Panc1 (cell line): Measurements from ENCODE around the gene MINDY4. TPM values are rescaled to one million over a fixed set of nuclear protein-coding genes. Genes with fewer than 3 reads are reported as not detected.

Source experiments
- ATAC-seq: fragments of 200-7000 bp; cut with Tn5 transposase; 2 replicates; pipeline ENCODE4 v1.9.1; 2020; ENCODE audit warnings: mild to moderate bottlenecking, moderate library complexity
- BruUV-seq: library from RNA; stranded (reverse); fragments of 400-500 nt; replicated peaks from 2 replicates; lab custom pipeline; 2021; lab: Mats Ljungman, UMichigan
- CTCF ChIA-PET: fragments of 300-600 bp; sonication (Branson Sonifier 250); formaldehyde crosslinking; loops from one replicate; lab custom pipeline; 2022; ENCODE audit warnings: antibody characterized with exemption; lab: Charles Lee
- POLR2A ChIA-PET: fragments of 300-600 bp; sonication (Branson Sonifier 250); formaldehyde crosslinking; loops from one replicate; lab custom pipeline; 2022; ENCODE audit warnings: antibody characterized with exemption; lab: Charles Lee
- DNase-seq: peaks from one replicate; pipeline ENCODE4 v3.0.0-alpha.2; 2010; ENCODE audit warnings: low read depth, low spot score
- H3K27ac ChIP-seq: 2 replicates; pipeline ENCODE4 v1.5.1; 2011; ENCODE audit warnings: mild to moderate bottlenecking, low read length, inconsistent platforms
- H3K27me3 ChIP-seq: fragments of 200-500 bp; sonication (Bioruptor generic); 2 replicates; pipeline ENCODE4 v1.6.0; 2014; ENCODE audit warnings: low read length, inconsistent platforms; ENCODE audit not compliant: control insufficient read depth, insufficient read depth
- H3K36me3 ChIP-seq: fragments of 200-500 bp; sonication (Bioruptor generic); 2 replicates; pipeline ENCODE4 v1.5.1; 2014; ENCODE audit warnings: inconsistent platforms, mild to moderate bottlenecking, low read length, moderate library complexity; ENCODE audit not compliant: control insufficient read depth, insufficient read depth
- H3K4me1 ChIP-seq: 2 replicates; pipeline ENCODE4 v1.5.1; 2011; ENCODE audit warnings: inconsistent platforms, mild to moderate bottlenecking, low read length, moderate library complexity; ENCODE audit not compliant: control insufficient read depth, insufficient read depth
- H3K4me3 ChIP-seq, 2 experiments: 2 replicates each; pipeline ENCODE4 v1.5.1; 2011 to 2012; ENCODE audit warnings: low read depth in 2 of 2, low read length in 2 of 2, mild to moderate bottlenecking in 2 of 2, inconsistent platforms in 1 of 2, moderate library complexity in 1 of 2
- H3K9me3 ChIP-seq: fragments of 200-500 bp; sonication (Bioruptor generic); 2 replicates; pipeline ENCODE4 v1.5.1; 2014; ENCODE audit warnings: low read depth, mild to moderate bottlenecking, inconsistent platforms, low read length, moderate library complexity; ENCODE audit not compliant: control insufficient read depth, insufficient read depth
- CTCF ChIP-seq: fragments of 450-650 bp; IDR thresholded peaks from 2 replicates; pipeline ENCODE4 v1.5.1; 2017; ENCODE audit warnings: mild to moderate bottlenecking
- POLR2AphosphoS5 ChIP-seq: IDR thresholded peaks from 2 replicates; pipeline ENCODE4 v1.6.1; 2012; ENCODE audit warnings: mild to moderate bottlenecking, low read depth, low read length, moderate library complexity
- REST ChIP-seq, 2 experiments: IDR thresholded peaks; 2 replicates each; pipeline ENCODE4 v1.6.1; 2011 to 2012; ENCODE audit warnings: low read depth in 2 of 2, control low read depth in 1 of 2, low read length in 1 of 2, mild to moderate bottlenecking in 1 of 2, moderate library complexity in 1 of 2; ENCODE audit not compliant: insufficient read depth in 1 of 2
- SIN3A ChIP-seq: IDR thresholded peaks from 2 replicates; pipeline ENCODE4 v1.6.1; 2012; ENCODE audit warnings: low read depth, mild to moderate bottlenecking, low read length, moderate library complexity, borderline replicate concordance; ENCODE audit not compliant: insufficient read depth
- TCF7L2 ChIP-seq: IDR thresholded peaks from 2 replicates; pipeline ENCODE4 v1.6.1; 2011; ENCODE audit warnings: mild to moderate bottlenecking, low read depth, low read length, inconsistent platforms
- in situ Hi-C: cut with HindIII; loops from 2 replicates; pipeline ENCODE4 v1.10.0; 2016; ENCODE audit warnings: low sequenced_read_pairs, low pct_unique_long_range_greater_than_20kb
- intact Hi-C: fragments of 100-400 bp; cut with micrococcal nuclease; formaldehyde crosslinking; loops from one replicate; pipeline ENCODE4 v1.10.0; 2022; ENCODE audit not compliant: unreplicated experiment
- total RNA-seq: library from RNA; stranded (reverse); gene quantifications from one replicate; pipeline ENCODE4 v1.2.1, GENCODE V29; 2021; ENCODE audit not compliant: unreplicated experiment

MINDY4 gene
- total RNA-seq, 1 experiment from 2014 or later: 6.2 TPM

- no peak for DNase-seq
- Histone ChIP-seq H3K36me3 (no peaks in the 10 kb centered on the region), H3K4me1 (no peaks in the 10 kb centered on the region), H3K27me3 (no peaks in the 10 kb centered on the region), H3K27ac (no peak overlapping the region), H3K9me3 (no peaks in the 10 kb centered on the region), H3K4me3 (no peak overlapping the region)
- CTCF ChIA-PET: no interaction called here
- POLR2A ChIA-PET: no interaction called here
- ATAC-seq: no peak
- TF ChIP-seq CTCF (no peak), REST (IDR thresholded peaks at IDR 0.05; ENCODE audit: insufficient read depth in 1 of 2, low read depth in 2 of 2, low read length in 1 of 2) (no peak), SIN3A (no peak), POLR2AphosphoS5 (no peak), TCF7L2 (no peak)
- BruUV-seq: no TSS peak
- in situ Hi-C loops: no loop called here
- intact Hi-C loops: no loop called here
Measured at GRCh38 chr7:30853576-30853975, 82.4 kb downstream of the MINDY4 start.

- no TSS peak for BruUV-seq
- Histone ChIP-seq H3K9me3 (no peaks in the 10 kb centered on the region), H3K27me3 (no peaks in the 10 kb centered on the region), H3K4me1 (no peaks in the 10 kb centered on the region), H3K4me3 (no peak overlapping the region), H3K36me3 (no peaks in the 10 kb centered on the region), H3K27ac (no peak overlapping the region)
- ATAC-seq (no peak), DNase-seq (no peak)
- ChIA-PET POLR2A (no interaction called here), CTCF (no interaction called here)
- intact Hi-C loops (no loop called here), in situ Hi-C loops (no loop called here)
- TF ChIP-seq SIN3A: no peak
- no peak for TF ChIP-seq POLR2AphosphoS5
- TF ChIP-seq TCF7L2: no peak
- no peak for TF ChIP-seq REST (IDR thresholded peaks at IDR 0.05; ENCODE audit: insufficient read depth in 1 of 2, low read depth in 2 of 2, low read length in 1 of 2)
- no peak for TF ChIP-seq CTCF
Measured at GRCh38 chr7:30855936-30856335, 84.7 kb downstream of the MINDY4 start.
